PC-9 (cell line): Measurements from ENCODE around the gene CLBA1. TPM values are rescaled to one million over a fixed set of nuclear protein-coding genes. Genes with fewer than 3 reads are reported as not detected.

ENCODE experiments used
- BruUV-seq: library from RNA; stranded (reverse); fragments of 400-500 nt; replicated peaks from 2 replicates; lab custom pipeline; 2021; lab: Mats Ljungman, UMichigan
- CTCF ChIA-PET: fragments of 300-600 bp; sonication (Branson Sonifier 250); formaldehyde crosslinking; loops from one replicate; lab custom pipeline; 2022; ENCODE audit warnings: antibody characterized with exemption; lab: Charles Lee
- POLR2A ChIA-PET: fragments of 300-600 bp; sonication (Branson Sonifier 250); formaldehyde crosslinking; loops from one replicate; lab custom pipeline; 2022; ENCODE audit warnings: antibody characterized with exemption; ENCODE audit not compliant: unreplicated experiment; lab: Charles Lee
- DNase-seq, 2 experiments: peaks; one replicate each; pipeline versions ENCODE4 v3.0.0 to v3.0.0-alpha.2; 2015 to 2022; ENCODE audit warnings: mixed read lengths in 1 of 2
- H2AFZ ChIP-seq: fragments of 200-600 bp; sonication (generic); 2 replicates; pipeline ENCODE4 v1.8.1; 2017; ENCODE audit warnings: antibody characterized with exemption
- H3F3A ChIP-seq: fragments of 200-600 bp; sonication (generic); 2 replicates; pipeline ENCODE4 v1.8.1; 2017; ENCODE audit warnings: antibody characterized with exemption, mild to moderate bottlenecking, low read depth; ENCODE audit not compliant: insufficient read depth
- H3K27ac ChIP-seq: fragments of 200-600 bp; sonication (generic); 2 replicates; pipeline ENCODE4 v1.6.1; 2016; ENCODE audit warnings: mixed run types
- H3K27me3 ChIP-seq: fragments of 200-600 bp; sonication (generic); 2 replicates; pipeline ENCODE4 v1.6.1; 2016; ENCODE audit warnings: low read depth, mixed run types; ENCODE audit not compliant: insufficient read depth
- H3K36me3 ChIP-seq: fragments of 200-600 bp; sonication (generic); 2 replicates; pipeline ENCODE4 v1.6.1; 2016; ENCODE audit warnings: low read depth, mixed run types
- H3K4me1 ChIP-seq: fragments of 200-600 bp; sonication (generic); replicated peaks from 2 replicates; pipeline ENCODE4 v1.6.1; 2016; ENCODE audit warnings: mixed run types; ENCODE audit not compliant: insufficient read depth
- H3K4me2 ChIP-seq: fragments of 200-600 bp; sonication (generic); 2 replicates; pipeline ENCODE4 v1.6.1; 2017; ENCODE audit warnings: mixed run types
- H3K4me3 ChIP-seq: fragments of 200-600 bp; sonication (generic); 2 replicates; pipeline ENCODE4 v1.6.1; 2016; ENCODE audit warnings: mixed run types
- H3K79me2 ChIP-seq: fragments of 200-600 bp; sonication (generic); 2 replicates; pipeline ENCODE4 v1.6.1; 2017; ENCODE audit warnings: low read depth, mixed run types
- H3K9me2 ChIP-seq: fragments of 200-600 bp; sonication (generic); 2 replicates; pipeline ENCODE4 v1.8.1; 2017; ENCODE audit warnings: mild to moderate bottlenecking; ENCODE audit not compliant: insufficient read depth
- H3K9me3 ChIP-seq: fragments of 200-600 bp; sonication (generic); 2 replicates; pipeline ENCODE4 v1.8.1; 2016; ENCODE audit warnings: low read depth; ENCODE audit not compliant: insufficient read depth
- H4K20me1 ChIP-seq: fragments of 200-600 bp; sonication (generic); 2 replicates; pipeline ENCODE4 v1.8.1; 2017; ENCODE audit not compliant: insufficient read depth
- CTCF ChIP-seq: fragments of 200-600 bp; sonication (generic); conservative IDR thresholded peaks from 2 replicates; pipeline ENCODE4 v1.6.1; 2017; ENCODE audit warnings: mixed run types, antibody characterized with exemption, mild to moderate bottlenecking, moderate library complexity
- EZH2 ChIP-seq: fragments of 200-600 bp; sonication (generic); IDR thresholded peaks from 2 replicates; pipeline ENCODE4 v1.8.0; 2017; ENCODE audit warnings: antibody characterized with exemption, low read depth
- intact Hi-C: fragments of 100-400 bp; cut with micrococcal nuclease; formaldehyde crosslinking; loops from one replicate; pipeline ENCODE4 v1.10.0; 2022; ENCODE audit not compliant: unreplicated experiment
- total RNA-seq: library from RNA; stranded (reverse); gene quantifications from 2 replicates; pipeline ENCODE4 v1.2.3, GENCODE V29; 2021

Gene CLBA1
- total RNA-seq, 1 experiment from 2014 or later, result 12.6 TPM

DNA sequence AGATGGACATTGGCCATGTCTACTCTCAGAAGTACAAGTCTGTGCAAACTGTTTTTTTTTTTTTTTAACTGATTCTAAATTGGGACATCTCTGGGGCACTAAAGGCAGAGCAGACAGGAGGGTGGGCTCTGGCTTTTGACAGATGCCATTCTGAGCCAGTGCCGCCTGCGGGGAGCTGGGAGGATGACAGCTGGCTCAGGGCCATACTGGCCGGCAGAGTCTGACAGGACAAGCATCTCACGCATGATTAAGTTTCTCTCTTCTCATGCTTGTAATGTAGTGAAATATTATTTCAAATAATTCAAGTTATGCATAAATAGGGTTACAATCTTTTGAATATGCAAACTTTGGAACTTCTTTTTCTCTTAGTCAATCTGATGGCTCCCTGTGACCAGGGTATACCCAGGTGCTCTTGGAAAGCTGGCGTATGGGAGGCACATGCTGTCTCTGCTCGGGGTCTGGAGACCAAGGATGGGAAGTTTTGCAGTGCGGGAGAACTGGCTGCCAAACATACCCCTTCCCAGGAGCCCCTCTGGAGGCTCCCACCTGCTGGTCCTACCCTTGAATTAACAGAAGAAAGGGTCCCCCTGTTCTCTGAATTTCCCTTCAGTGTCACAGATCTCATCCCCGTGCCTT lies 27.7 kb downstream of the CLBA1 start:
- Histone ChIP-seq H3K4me1 (peaks cover 25% of the 10 kb centered on the region), H3K4me3 (no peak overlapping the region), H3K27ac (no peak overlapping the region), H2AFZ (no peak overlapping the region), H3K9me2 (no peaks in the 10 kb centered on the region), H3K4me2 (no peak overlapping the region), H4K20me1 (peaks cover 78% of the 10 kb centered on the region), H3K9me3 (no peaks in the 10 kb centered on the region), H3K36me3 (peaks cover 14% of the 10 kb centered on the region), H3F3A (peaks cover 25% of the 10 kb centered on the region), H3K27me3 (no peaks in the 10 kb centered on the region), H3K79me2 (peaks cover 99% of the 10 kb centered on the region)
- ChIA-PET CTCF (no interaction called here), POLR2A (no interaction called here)
- intact Hi-C loops, result no loop called here
- DNase-seq, result no peak
- BruUV-seq, result no TSS peak
- TF ChIP-seq EZH2 (no peak), CTCF (no peak)

- no peaks in the 10 kb centered on the region for H3K9me2 ChIP-seq
- no peak overlapping the region for H3K27ac ChIP-seq
- H3K9me3 ChIP-seq, result no peaks in the 10 kb centered on the region
- H3K4me2 ChIP-seq, result no peak overlapping the region
- H2AFZ ChIP-seq, result no peak overlapping the region
- H3K4me1 ChIP-seq, result peaks cover 32% of the 10 kb centered on the region
- BruUV-seq, result no TSS peak
- CTCF ChIA-PET, result no interaction called here
- intact Hi-C loops, result no loop called here
- peaks cover 75% of the 10 kb centered on the region for H4K20me1 ChIP-seq
- H3F3A ChIP-seq, result peaks cover 21% of the 10 kb centered on the region
- POLR2A ChIA-PET, result no interaction called here
- peaks cover 14% of the 10 kb centered on the region for H3K36me3 ChIP-seq
- H3K27me3 ChIP-seq, result no peaks in the 10 kb centered on the region
- H3K79me2 ChIP-seq, result peaks cover 100% of the 10 kb centered on the region
- TF ChIP-seq CTCF (no peak), EZH2 (no peak)
- no peak overlapping the region for H3K4me3 ChIP-seq
- no peak for DNase-seq
Observed at GRCh38 chr14:105014032-105014431, 28.4 kb downstream of the CLBA1 start.

DNA sequence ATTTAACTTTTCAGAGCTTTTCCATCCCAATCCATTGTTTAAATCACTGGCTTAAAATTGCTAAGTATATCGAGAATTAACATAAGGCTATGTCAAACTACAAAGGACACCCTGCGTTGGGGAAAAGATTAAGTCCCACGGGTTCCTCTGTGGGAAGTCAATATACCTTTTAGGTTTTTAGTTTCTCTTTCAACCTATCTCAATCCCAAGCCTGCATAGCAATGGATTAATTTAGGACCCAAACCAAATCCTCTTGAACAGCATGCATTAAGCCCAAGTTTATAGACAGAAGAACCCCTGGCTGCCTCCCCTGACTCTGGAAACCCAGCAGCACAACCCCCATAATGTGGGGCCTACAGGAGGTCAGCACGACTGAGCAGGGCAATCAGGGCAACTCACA lies 29.0 kb downstream of the CLBA1 start:
- H4K20me1 ChIP-seq, result peaks cover 69% of the 10 kb centered on the region
- intact Hi-C loops, result no loop called here
- no TSS peak for BruUV-seq
- peaks cover 100% of the 10 kb centered on the region for H3K79me2 ChIP-seq
- peaks cover 38% of the 10 kb centered on the region for H3K4me1 ChIP-seq
- no peak overlapping the region for H3K4me2 ChIP-seq
- peaks cover 14% of the 10 kb centered on the region for H3K36me3 ChIP-seq
- no peak for DNase-seq
- POLR2A ChIA-PET, result no interaction called here
- no peaks in the 10 kb centered on the region for H3K9me3 ChIP-seq
- no peaks in the 10 kb centered on the region for H3K27me3 ChIP-seq
- no peak overlapping the region for H2AFZ ChIP-seq
- H3K4me3 ChIP-seq, result no peak overlapping the region
- TF ChIP-seq EZH2 (no peak), CTCF (no peak)
- H3K27ac ChIP-seq, result peak overlapping the region; percentile 27; the same call in 1 of the 2 replicates
- H3F3A ChIP-seq, result peaks cover 21% of the 10 kb centered on the region
- CTCF ChIA-PET, result no interaction called here
- H3K9me2 ChIP-seq, result no peaks in the 10 kb centered on the region
